ACC112 (cell line): Measurements from ENCODE around the gene FAM184B.

Experiments used
- H2AFZ ChIP-seq: fragments of 200-600 bp; sonication (generic); one replicate; pipeline ENCODE4 v1.6.0; 2017; ENCODE audit warnings: antibody characterized with exemption, low read length; ENCODE audit not compliant: unreplicated experiment
- H3K27ac ChIP-seq: fragments of 200-600 bp; sonication (generic); 2 replicates; pipeline ENCODE4 v1.5.1; 2014; ENCODE audit warnings: low read depth, mild to moderate bottlenecking, antibody characterized with exemption, low read length, moderate library complexity
- H3K27me3 ChIP-seq: fragments of 200-600 bp; sonication (generic); 2 replicates; pipeline ENCODE4 v1.6.1; 2014; ENCODE audit warnings: mild to moderate bottlenecking, antibody characterized with exemption, low read length, moderate library complexity, mixed read lengths; ENCODE audit not compliant: insufficient read depth
- H3K36me3 ChIP-seq: fragments of 200-600 bp; sonication (generic); 2 replicates; pipeline ENCODE4 v1.6.1; 2016; ENCODE audit warnings: mild to moderate bottlenecking, antibody characterized with exemption, low read length, moderate library complexity, mixed read lengths; ENCODE audit not compliant: insufficient read depth
- H3K4me1 ChIP-seq: fragments of 200-600 bp; sonication (generic); one replicate; pipeline ENCODE4 v1.6.1; 2016; ENCODE audit warnings: low read length, mixed read lengths; ENCODE audit not compliant: insufficient read depth, unreplicated experiment, control insufficient read depth
- H3K4me3 ChIP-seq: fragments of 200-600 bp; sonication (generic); 2 replicates; pipeline ENCODE4 v1.5.1; 2014; ENCODE audit warnings: mild to moderate bottlenecking, low read depth, low read length
- H3K79me2 ChIP-seq: fragments of 200-600 bp; sonication (generic); one replicate; pipeline ENCODE4 v1.6.0; 2016; ENCODE audit warnings: low read length; ENCODE audit not compliant: control insufficient read depth, unreplicated experiment, insufficient read depth

FAM184B gene

DNA sequence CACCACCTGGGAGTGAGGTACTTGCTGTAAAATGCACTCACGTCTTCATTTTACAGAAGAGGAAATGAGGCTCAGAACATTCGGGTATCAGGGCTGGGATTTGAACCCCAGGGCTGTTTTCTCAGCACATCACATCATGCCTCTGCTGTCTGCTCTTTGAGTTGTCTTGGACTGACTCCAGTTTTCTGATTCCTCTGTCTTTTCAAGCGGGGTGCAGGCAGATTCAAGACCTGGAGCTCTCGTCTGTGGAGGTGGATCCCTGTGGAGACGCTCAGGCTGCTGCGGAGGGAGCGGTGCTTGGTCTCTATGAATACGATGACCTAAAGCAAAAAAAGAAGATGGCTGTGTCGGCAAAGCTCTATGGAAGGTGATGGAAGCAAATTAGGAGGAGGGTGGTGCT lies 198.1 kb downstream of the FAM184B start:
- peaks cover 65% of the 10 kb centered on the region for H3K79me2 ChIP-seq
- H3K27me3 ChIP-seq: no peaks in the 10 kb centered on the region
- no peak overlapping the region for H2AFZ ChIP-seq
- peaks cover 77% of the 10 kb centered on the region for H3K36me3 ChIP-seq
- H3K4me3 ChIP-seq: no peak overlapping the region
- H3K4me1 ChIP-seq: peaks cover 31% of the 10 kb centered on the region
- H3K27ac ChIP-seq: no peak overlapping the region

DNA sequence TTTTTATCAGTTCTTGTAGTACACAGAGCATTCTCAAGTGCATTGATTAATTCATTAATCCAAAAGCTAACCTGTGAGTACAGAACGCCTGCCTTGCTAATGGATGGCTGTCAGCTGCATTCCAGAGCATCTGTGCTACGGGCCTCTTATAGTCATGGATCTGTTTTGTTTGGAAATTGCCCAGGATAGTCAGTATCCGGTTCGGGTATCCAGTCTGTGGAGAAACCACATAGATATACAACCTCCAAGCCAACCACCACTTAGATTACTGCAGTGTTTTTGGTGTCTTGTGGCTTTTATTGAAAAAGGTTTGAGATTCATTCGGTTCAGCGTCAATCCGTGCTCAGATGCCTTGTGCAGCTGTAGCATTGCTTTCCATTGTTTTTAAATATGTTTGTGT lies 200.5 kb downstream of the FAM184B start:
- H3K36me3 ChIP-seq: peaks cover 57% of the 10 kb centered on the region
- H3K27me3 ChIP-seq: no peaks in the 10 kb centered on the region
- peak overlapping the region; percentile 96 for H3K4me3 ChIP-seq
- peak overlapping the region; percentile 91 for H3K27ac ChIP-seq
- peaks cover 58% of the 10 kb centered on the region for H3K79me2 ChIP-seq
- peaks cover 36% of the 10 kb centered on the region for H3K4me1 ChIP-seq
- no peak overlapping the region for H2AFZ ChIP-seq
